ENCODE data around the gene NR6A1. TPM values are rescaled to one million over a fixed set of nuclear protein-coding genes. Genes with fewer than 3 reads are reported as not detected.

Gene NR6A1
- polyA plus RNA-seq, 2 of the 4 experiments (the other 2 are of a cell fraction): 1.7 to 3.3 TPM

DNA sequence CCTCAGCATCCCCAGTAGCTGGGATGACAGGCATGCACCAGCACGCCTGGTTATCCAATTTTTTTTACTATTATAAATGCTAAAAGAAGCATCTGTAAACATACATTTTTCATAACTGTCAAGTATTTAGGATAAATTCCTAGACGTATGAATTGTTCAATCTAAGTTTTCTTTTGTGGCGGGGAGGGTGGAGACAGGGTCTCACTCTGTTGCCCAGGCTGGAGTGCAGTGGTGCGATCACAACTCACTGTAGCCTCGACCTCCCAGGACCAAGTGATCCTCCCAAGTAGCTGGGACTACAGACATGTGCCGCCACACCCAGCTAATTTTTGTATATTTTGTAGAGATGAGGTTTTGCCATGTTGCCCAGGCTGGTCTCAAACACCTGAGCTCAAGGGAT, 52.2 kb downstream of the NR6A1 start:
- ATAC-seq: no peak
- 83% methylated on average over 6 of the region's 6 CpGs for WGBS (ENCODE audit: missing lambda C conversion rate)
- no peak for DNase-seq (ENCODE audit: low read depth in 1 of 2, low spot score in 1 of 2)
- H3K4me2 ChIP-seq: no peak overlapping the region
- H3K4me1 ChIP-seq: peaks cover 18% of the 10 kb centered on the region
- H3K9me3 ChIP-seq: no peaks in the 10 kb centered on the region
- POLR2A ChIA-PET: no interaction called here
- TF ChIP-seq JUNB (IDR thresholded peaks at IDR 0.05): no peak
- TF ChIP-seq, protein P1, sequence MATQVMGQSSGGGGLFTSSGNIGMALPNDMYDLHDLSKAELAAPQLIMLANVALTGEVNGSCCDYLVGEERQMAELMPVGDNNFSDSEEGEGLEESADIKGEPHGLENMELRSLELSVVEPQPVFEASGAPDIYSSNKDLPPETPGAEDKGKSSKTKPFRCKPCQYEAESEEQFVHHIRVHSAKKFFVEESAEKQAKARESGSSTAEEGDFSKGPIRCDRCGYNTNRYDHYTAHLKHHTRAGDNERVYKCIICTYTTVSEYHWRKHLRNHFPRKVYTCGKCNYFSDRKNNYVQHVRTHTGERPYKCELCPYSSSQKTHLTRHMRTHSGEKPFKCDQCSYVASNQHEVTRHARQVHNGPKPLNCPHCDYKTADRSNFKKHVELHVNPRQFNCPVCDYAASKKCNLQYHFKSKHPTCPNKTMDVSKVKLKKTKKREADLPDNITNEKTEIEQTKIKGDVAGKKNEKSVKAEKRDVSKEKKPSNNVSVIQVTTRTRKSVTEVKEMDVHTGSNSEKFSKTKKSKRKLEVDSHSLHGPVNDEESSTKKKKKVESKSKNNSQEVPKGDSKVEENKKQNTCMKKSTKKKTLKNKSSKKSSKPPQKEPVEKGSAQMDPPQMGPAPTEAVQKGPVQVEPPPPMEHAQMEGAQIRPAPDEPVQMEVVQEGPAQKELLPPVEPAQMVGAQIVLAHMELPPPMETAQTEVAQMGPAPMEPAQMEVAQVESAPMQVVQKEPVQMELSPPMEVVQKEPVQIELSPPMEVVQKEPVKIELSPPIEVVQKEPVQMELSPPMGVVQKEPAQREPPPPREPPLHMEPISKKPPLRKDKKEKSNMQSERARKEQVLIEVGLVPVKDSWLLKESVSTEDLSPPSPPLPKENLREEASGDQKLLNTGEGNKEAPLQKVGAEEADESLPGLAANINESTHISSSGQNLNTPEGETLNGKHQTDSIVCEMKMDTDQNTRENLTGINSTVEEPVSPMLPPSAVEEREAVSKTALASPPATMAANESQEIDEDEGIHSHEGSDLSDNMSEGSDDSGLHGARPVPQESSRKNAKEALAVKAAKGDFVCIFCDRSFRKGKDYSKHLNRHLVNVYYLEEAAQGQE (IDR thresholded peaks at IDR 0.05): no peak
- no peak for TF ChIP-seq PHF8 (IDR thresholded peaks at IDR 0.05; ENCODE audit: borderline replicate concordance, low read depth)
- no peak for TF ChIP-seq POLR2AphosphoS2 (conservative IDR thresholded peaks at IDR 0.05; ENCODE audit: low read length)
- no peak for TF ChIP-seq ZNF302 (CRISPR knock-in tag; IDR thresholded peaks at IDR 0.05)
- TF ChIP-seq EP300 (IDR thresholded peaks at IDR 0.05): no peak
- no peak for TF ChIP-seq HOXB5 (CRISPR knock-in tag; IDR thresholded peaks at IDR 0.05)
- no peak for TF ChIP-seq CBX2 (IDR thresholded peaks at IDR 0.05; ENCODE audit: borderline replicate concordance, low read depth)
- TF ChIP-seq, protein P2, sequence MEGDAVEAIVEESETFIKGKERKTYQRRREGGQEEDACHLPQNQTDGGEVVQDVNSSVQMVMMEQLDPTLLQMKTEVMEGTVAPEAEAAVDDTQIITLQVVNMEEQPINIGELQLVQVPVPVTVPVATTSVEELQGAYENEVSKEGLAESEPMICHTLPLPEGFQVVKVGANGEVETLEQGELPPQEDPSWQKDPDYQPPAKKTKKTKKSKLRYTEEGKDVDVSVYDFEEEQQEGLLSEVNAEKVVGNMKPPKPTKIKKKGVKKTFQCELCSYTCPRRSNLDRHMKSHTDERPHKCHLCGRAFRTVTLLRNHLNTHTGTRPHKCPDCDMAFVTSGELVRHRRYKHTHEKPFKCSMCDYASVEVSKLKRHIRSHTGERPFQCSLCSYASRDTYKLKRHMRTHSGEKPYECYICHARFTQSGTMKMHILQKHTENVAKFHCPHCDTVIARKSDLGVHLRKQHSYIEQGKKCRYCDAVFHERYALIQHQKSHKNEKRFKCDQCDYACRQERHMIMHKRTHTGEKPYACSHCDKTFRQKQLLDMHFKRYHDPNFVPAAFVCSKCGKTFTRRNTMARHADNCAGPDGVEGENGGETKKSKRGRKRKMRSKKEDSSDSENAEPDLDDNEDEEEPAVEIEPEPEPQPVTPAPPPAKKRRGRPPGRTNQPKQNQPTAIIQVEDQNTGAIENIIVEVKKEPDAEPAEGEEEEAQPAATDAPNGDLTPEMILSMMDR (IDR thresholded peaks at IDR 0.05): no peak
- no peak for TF ChIP-seq GATA3 (IDR thresholded peaks at IDR 0.05; ENCODE audit: borderline replicate concordance)
- no peak for TF ChIP-seq NFE2L2 (conservative IDR thresholded peaks at IDR 0.05; ENCODE audit: low read length)
- TF ChIP-seq CBX8 (IDR thresholded peaks at IDR 0.05): no peak
- TF ChIP-seq FOSB (CRISPR knock-in tag; IDR thresholded peaks at IDR 0.05): no peak
- no peak for TF ChIP-seq EHF (CRISPR knock-in tag; IDR thresholded peaks at IDR 0.05)
- no peak overlapping the region for H3K27ac ChIP-seq
- FAIRE-seq: no peak
- CTCF ChIA-PET: interaction anchor here (0.8 to 11.8 kb wide), 10 partner anchors 17 to 1985 kb away, joined by 3 to 235 read pairs (median 3); partner anchors contain the start of genes NR6A1 and WDR38
- H3K4me3 ChIP-seq: no peak overlapping the region

DNA sequence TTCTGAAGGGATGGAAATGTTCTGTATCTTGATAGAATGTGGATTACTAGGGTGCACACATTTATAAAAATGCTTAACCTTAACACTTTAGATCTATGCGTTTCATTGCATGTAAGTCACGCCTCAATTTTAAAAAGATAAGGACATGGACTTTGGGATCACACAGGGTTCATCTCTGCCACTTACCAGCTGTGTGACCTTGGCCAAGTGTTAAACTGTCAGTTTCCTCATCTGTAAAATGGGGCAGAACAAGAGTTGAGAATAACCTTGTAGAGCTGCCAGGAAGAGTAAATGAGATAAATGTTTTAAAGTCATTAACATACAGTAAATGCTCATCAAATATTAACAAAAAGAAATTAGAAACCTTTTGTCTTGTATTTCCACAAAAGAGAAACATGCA, 53.5 kb downstream of the NR6A1 start:
- DNase-seq (ENCODE audit: low read depth in 1 of 2, low spot score in 1 of 2) (no peak), ATAC-seq (no peak), FAIRE-seq (no peak)
- POLR2A ChIA-PET: no interaction called here
- Histone ChIP-seq H3K4me3 (no peak overlapping the region), H3K4me1 (peaks cover 18% of the 10 kb centered on the region), H3K27ac (no peak overlapping the region), H3K9me3 (no peaks in the 10 kb centered on the region), H3K4me2 (no peak overlapping the region)
- TF ChIP-seq, protein P1 (IDR thresholded peaks at IDR 0.05): no peak
- TF ChIP-seq HDAC2 (IDR thresholded peaks at IDR 0.05): no peak
- TF ChIP-seq, protein P3, sequence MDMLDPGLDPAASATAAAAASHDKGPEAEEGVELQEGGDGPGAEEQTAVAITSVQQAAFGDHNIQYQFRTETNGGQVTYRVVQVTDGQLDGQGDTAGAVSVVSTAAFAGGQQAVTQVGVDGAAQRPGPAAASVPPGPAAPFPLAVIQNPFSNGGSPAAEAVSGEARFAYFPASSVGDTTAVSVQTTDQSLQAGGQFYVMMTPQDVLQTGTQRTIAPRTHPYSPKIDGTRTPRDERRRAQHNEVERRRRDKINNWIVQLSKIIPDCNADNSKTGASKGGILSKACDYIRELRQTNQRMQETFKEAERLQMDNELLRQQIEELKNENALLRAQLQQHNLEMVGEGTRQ (IDR thresholded peaks at IDR 0.05): no peak
- TF ChIP-seq ZNF302 (CRISPR knock-in tag; IDR thresholded peaks at IDR 0.05): no peak
- no peak for TF ChIP-seq POLR2AphosphoS2 (conservative IDR thresholded peaks at IDR 0.05; ENCODE audit: low read length)
- WGBS (ENCODE audit: missing lambda C conversion rate): 96% methylated on average over 2 of the region's 2 CpGs
- CTCF ChIA-PET: interaction anchor here (0.8 to 11.8 kb wide), 5 partner anchors 47 to 166 kb away, joined by 3 to 235 read pairs (median 7); partner anchors contain the start of gene WDR38

Measured in A549 (cell line).